Body of pancreas (tissue), 4 donors: Measurements from ENCODE around the gene FBXO7.

Experiments used
- POLR2A ChIP-seq, 3 donors: fragments of 450-650 bp; IDR thresholded peaks; one replicate each; pipeline ENCODE4 v1.6.1; 2016; ENCODE audit warnings: antibody characterized with exemption in 3 of 3, mild to moderate bottlenecking in 2 of 3
- TF ChIP-seq, protein P1 (sequence below), 7 experiments: fragments of 450-650 bp in 4 of 7; fragments of 200-600 bp in 3 of 7; sonication (generic) in 3 of 7; IDR thresholded peaks; one replicate each; pipeline ENCODE4 v1.5.1; 2016 to 2019; ENCODE audit warnings: antibody characterized with exemption in 7 of 7

DNA sequence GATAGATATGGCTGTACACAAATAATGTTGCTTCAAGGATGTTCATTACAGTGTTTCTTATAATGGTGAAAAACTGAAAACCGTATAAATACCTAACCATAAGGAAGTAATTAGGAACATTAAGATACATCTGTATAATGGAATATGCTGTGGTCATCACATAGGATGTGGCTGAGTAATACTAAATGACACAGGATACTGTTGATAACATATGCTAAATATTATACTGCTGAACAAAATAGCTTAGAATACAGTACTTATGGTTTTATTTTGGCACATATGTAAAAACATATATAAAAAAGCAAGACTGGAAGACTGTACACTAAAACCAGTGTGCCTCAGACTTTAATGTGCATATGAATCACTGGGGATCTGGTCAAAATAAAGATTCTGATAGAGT, 43.8 kb downstream of the FBXO7 start:
- no peak for TF ChIP-seq POLR2A (IDR thresholded peaks at IDR 0.05)
- TF ChIP-seq, protein P1, sequence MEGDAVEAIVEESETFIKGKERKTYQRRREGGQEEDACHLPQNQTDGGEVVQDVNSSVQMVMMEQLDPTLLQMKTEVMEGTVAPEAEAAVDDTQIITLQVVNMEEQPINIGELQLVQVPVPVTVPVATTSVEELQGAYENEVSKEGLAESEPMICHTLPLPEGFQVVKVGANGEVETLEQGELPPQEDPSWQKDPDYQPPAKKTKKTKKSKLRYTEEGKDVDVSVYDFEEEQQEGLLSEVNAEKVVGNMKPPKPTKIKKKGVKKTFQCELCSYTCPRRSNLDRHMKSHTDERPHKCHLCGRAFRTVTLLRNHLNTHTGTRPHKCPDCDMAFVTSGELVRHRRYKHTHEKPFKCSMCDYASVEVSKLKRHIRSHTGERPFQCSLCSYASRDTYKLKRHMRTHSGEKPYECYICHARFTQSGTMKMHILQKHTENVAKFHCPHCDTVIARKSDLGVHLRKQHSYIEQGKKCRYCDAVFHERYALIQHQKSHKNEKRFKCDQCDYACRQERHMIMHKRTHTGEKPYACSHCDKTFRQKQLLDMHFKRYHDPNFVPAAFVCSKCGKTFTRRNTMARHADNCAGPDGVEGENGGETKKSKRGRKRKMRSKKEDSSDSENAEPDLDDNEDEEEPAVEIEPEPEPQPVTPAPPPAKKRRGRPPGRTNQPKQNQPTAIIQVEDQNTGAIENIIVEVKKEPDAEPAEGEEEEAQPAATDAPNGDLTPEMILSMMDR (IDR thresholded peaks at IDR 0.05): no peak
